Urinary bladder (tissue), 4 donors: Measurements from ENCODE around the gene DCTN5. TPM values are rescaled to one million over a fixed set of nuclear protein-coding genes. Genes with fewer than 3 reads are reported as not detected.
"Not testable (repeated sequence)": the region's sequence is repeated elsewhere in the genome, so short reads cannot be mapped to it uniquely, and the experiment has no call there.

ENCODE experiments used
- DNase-seq: peaks from one replicate; pipeline ENCODE4 v3.0.0-alpha.2; 2015; ENCODE audit errors: extremely low spot score
- H3K27ac ChIP-seq: one replicate; pipeline ENCODE4 v1.5.1; 2013; ENCODE audit warnings: low read depth, mild to moderate bottlenecking, moderate library complexity
- H3K36me3 ChIP-seq: one replicate; pipeline ENCODE4 v1.6.1; 2013; ENCODE audit warnings: mild to moderate bottlenecking, moderate library complexity; ENCODE audit not compliant: insufficient read depth
- H3K4me1 ChIP-seq: one replicate; pipeline ENCODE4 v1.6.1; 2013; ENCODE audit warnings: mild to moderate bottlenecking, moderate library complexity; ENCODE audit not compliant: insufficient read depth
- H3K4me3 ChIP-seq: one replicate; pipeline ENCODE4 v1.5.1; 2013; ENCODE audit warnings: low read depth, low read length
- WGBS: extraction: QIAGEN DNeasy Blood & Tissue Kit; methylation state at CpG from one replicate; pipeline ENCODE4 v1.1.7; 2013; 5-methylcytosine and 5-hydroxymethylcytosine counted together
- polyA plus RNA-seq: library from polyadenylated mRNA; stranded (reverse); fragments of 200-250 nt; gene quantifications from one replicate; pipeline ENCODE4 v1.2.3, GENCODE V29; 2013
- total RNA-seq: library from RNA; depleted of rRNA; stranded (reverse); fragments of >200 nt; gene quantifications from one replicate; pipeline ENCODE4 v1.2.3, GENCODE V29; 2014
- donor health status: healthy with polysubstance abuse.
- donor health status: healthy.

DCTN5 gene
- total and polyA plus RNA-seq, 2 donors, result 35.2 to 36.3 TPM

DNA sequence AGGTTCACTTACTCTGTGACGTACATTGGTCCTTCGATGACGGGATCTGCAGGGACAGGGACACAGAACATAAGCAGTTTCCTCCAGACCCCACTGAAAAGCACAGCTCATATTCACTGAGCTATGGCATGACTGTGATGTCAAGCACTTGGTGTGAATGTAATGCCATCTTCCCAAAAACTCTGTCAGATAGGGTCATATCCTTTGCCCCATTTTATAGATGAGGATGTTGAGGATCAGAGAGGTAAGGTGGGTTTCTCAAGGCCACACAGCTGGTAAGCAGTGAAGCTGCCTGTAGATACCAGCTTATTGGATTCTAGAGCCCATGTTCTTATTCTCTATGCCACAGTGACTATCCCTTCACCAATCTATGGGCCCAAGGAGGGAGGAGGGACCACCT, 69.2 kb downstream of the DCTN5 start:
- DNase-seq, result no peak
- Histone ChIP-seq H3K4me3 (no peak overlapping the region), H3K27ac (no peak overlapping the region), H3K36me3 (no peaks in the 10 kb centered on the region), H3K4me1 (no peaks in the 10 kb centered on the region)
- 89% methylated on average over 3 of the region's 3 CpGs for WGBS

- 70% methylated on average over 4 of the region's 4 CpGs for WGBS
- no peak for DNase-seq
- no peak overlapping the region for H3K27ac ChIP-seq
These were observed 70.5 kb downstream of the DCTN5 start for GRCh38 chr16:23711785-23712184.

DNA sequence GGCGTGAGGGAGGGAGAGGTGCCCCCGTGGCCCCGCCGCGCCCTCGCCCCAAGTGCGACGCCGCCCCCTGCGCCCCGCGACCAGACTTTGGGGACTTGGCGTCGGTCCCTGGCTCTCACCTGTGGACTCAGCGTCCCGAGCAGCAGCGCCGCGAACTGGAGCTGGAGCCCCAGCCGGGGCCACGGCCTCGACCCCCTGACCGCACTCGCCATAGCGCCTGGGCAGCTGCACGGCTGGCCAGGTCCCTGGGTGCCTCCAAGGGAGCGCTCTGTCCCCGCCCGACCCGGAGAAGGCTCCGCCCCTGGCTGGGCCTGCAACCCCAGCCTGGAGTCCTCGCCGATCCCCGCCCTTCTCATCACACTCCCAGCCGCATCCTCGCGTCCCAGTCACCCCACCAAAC, 71.7 kb downstream of the DCTN5 start, which contains the start of gene ERN2:
ERN2 (minus strand) TSS at position 247 of the 400 bp plus-strand sequence; CDS start at position 212, 35 bp downstream.
- Histone ChIP-seq H3K4me1 (no peaks in the 10 kb centered on the region), H3K27ac (peak within 1 kb of the TSS; percentile 18), H3K4me3 (peak within 1 kb of the TSS; percentile 18), H3K36me3 (no peaks in the 10 kb centered on the region)
- 3% methylated on average over 37 of the region's 37 CpGs for whole genome bisulfite sequencing
- DNase-seq, result no peak

More at GRCh38 chr16:23711785-23712184, 70.5 kb downstream of the DCTN5 start:
- Histone ChIP-seq H3K4me1 (no peaks in the 10 kb centered on the region), H3K36me3 (no peaks in the 10 kb centered on the region), H3K4me3 (no peak overlapping the region)

DNA sequence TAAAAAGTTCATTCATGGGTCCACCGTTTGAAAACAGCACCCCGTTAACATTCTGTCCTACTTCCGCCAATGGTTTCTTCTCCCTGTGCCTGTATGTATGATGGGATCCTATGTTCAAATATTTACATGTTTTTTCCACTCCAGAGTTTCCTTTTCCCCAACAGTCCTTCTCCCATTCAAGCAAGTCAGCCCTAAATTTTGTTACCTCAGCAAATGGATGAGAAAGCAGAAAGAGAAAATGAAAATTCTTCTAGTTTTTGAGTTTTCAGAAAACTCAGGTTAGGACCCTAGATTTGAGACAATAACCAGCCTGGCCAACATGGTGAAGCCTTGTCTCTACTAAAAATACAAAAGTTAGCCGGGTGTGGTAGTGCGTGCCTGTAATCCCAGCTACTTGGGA, 75.2 kb downstream of the DCTN5 start:
- WGBS, result 86% methylated on average over 5 of the region's 5 CpGs

GRCh38 chr16:23722613-23723240, 81.5 kb downstream of the DCTN5 start:
- H3K27ac ChIP-seq, DNase-seq, H3K4me3 ChIP-seq, H3K36me3 ChIP-seq, H3K4me1 ChIP-seq: not testable (repeated sequence)
- WGBS, result 84% methylated on average over 9 of the region's 9 CpGs

More for the DNA sequence above, 75.2 kb downstream of the DCTN5 start:
- no peak overlapping the region for H3K4me3 ChIP-seq
- no peaks in the 10 kb centered on the region for H3K36me3 ChIP-seq
- no peak for DNase-seq
- no peak overlapping the region for H3K27ac ChIP-seq
- no peaks in the 10 kb centered on the region for H3K4me1 ChIP-seq

DNA sequence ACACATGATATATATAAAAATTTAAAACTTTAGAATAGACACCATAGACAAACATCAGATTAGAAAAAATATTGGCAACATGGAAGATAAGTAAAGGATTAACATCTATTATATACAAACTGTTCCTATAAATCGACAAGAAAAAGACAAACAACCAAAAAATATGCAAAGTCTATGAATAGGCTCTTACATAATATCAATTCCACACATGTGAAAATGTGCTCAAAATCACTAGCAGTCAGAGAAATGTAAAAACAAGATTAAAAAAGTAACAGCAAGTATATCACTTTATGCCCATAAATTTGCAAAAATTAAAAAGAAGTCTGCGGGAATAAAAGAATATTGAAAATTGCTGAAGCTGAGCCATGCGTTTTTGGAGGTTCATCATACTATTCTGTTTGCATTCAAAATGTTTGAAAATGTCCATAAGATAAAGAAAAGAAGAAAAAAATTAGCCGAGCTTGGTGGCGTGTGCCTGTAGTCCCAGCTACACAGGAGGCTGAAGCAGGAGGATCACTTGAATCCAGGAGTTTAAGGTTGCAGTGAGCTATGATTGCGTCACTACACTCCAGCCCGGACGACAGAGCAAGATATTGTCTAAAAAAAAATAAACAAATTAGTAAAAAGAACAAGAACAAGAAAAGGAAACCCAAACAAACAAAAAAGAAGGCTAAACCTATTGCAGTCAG, 83.0 kb downstream of the DCTN5 start:
- 68% methylated on average over 8 of the region's 8 CpGs for WGBS
- DNase-seq, result no peak
- Histone ChIP-seq H3K36me3 (no peaks in the 10 kb centered on the region), H3K4me1 (no peaks in the 10 kb centered on the region), H3K4me3 (no peak overlapping the region), H3K27ac (no peak overlapping the region)

DNA sequence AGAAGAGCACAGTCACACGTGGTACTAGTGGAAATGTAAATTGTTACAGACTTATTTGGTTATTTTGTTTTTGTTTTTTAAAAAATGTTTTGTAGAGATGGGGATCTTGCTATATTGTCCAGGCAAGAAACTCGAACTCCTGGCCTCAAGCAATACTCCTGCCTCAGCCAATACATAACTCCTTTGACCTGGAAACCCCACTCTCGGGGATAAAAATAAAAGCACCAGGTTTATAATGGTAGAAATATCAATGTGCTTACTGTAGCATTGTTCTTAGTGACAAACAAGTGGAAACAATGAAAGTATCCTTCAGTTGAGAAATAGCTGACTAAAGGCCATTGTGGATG, 83.5 kb downstream of the DCTN5 start:
- Histone ChIP-seq H3K36me3 (no peaks in the 10 kb centered on the region), H3K4me1 (no peaks in the 10 kb centered on the region), H3K4me3 (no peak overlapping the region), H3K27ac (no peak overlapping the region)
- no peak for DNase-seq
- 68% methylated on average over 3 of the region's 3 CpGs for WGBS

DNA sequence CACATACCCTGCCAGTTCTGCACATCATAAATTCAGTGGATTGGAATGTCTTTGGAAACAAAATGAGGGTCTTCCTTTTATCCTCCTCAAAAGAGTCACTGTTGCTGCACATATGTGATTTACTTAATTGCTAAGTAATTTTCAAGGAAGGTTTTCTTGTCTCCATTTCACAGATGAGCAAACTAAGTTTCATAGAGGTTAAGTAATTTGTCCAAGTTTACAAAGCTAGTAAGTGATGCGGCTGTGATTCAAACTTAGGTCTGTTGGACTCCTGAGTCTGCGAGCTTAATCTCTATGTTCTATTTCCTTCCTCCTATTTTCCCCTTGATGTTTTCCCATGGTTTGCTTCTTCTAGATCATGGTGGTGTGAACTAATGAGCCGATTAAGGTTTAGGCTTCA, 85.4 kb downstream of the DCTN5 start:
- H3K27ac ChIP-seq, result no peak overlapping the region
- H3K4me3 ChIP-seq, result no peak overlapping the region
- DNase-seq, result no peak
- H3K4me1 ChIP-seq, result no peaks in the 10 kb centered on the region
- no peaks in the 10 kb centered on the region for H3K36me3 ChIP-seq
- WGBS, result 88% methylated on average over 3 of the region's 3 CpGs

Other genes starting within 250 kb of the DCTN5 start
- gene COG7, start 188.3 kb upstream of the DCTN5 start, total RNA-seq, result 25.6 TPM
- 16.6 TPM for gene COG7, start 188.3 kb upstream of the DCTN5 start, polyA plus RNA-seq
- 43.7 TPM for gene GGA2, start 131.0 kb upstream of the DCTN5 start, total RNA-seq
- 23.4 TPM for gene GGA2, start 131.0 kb upstream of the DCTN5 start, polyA plus RNA-seq
- gene EARS2, start 84.1 kb upstream of the DCTN5 start, total RNA-seq, result 27.5 TPM
- gene EARS2, start 84.1 kb upstream of the DCTN5 start, polyA plus RNA-seq, result 17.7 TPM
- gene UBFD1, start 83.7 kb upstream of the DCTN5 start, total RNA-seq, result 51.6 TPM
- 18.0 TPM for gene UBFD1, start 83.7 kb upstream of the DCTN5 start, polyA plus RNA-seq
- 76.7 TPM for gene NDUFAB1, start 45.1 kb upstream of the DCTN5 start, total RNA-seq
- gene NDUFAB1, start 45.1 kb upstream of the DCTN5 start, polyA plus RNA-seq, result 171 TPM
- gene PALB2, start 156 bp upstream of the DCTN5 start, total RNA-seq, result 9.4 TPM
- gene PALB2, start 156 bp upstream of the DCTN5 start, polyA plus RNA-seq, result 7.0 TPM
- 3.5 TPM for gene PLK1, start 37.4 kb downstream of the DCTN5 start, total RNA-seq
- 1.3 TPM for gene PLK1, start 37.4 kb downstream of the DCTN5 start, polyA plus RNA-seq
- 2.0 TPM for gene ERN2, start 71.8 kb downstream of the DCTN5 start, total RNA-seq
- 4.0 TPM for gene ERN2, start 71.8 kb downstream of the DCTN5 start, polyA plus RNA-seq
- gene CHP2, start 113.6 kb downstream of the DCTN5 start, total RNA-seq, result 3.0 TPM
- 3.4 TPM for gene CHP2, start 113.6 kb downstream of the DCTN5 start, polyA plus RNA-seq
- 7.0 TPM for gene PRKCB, start 194.5 kb downstream of the DCTN5 start, total RNA-seq
- gene PRKCB, start 194.5 kb downstream of the DCTN5 start, polyA plus RNA-seq, result 8.9 TPM